Astrocyte (in vitro differentiated cells and primary cell): Measurements from ENCODE around the gene TESK2. TPM values are rescaled to one million over a fixed set of nuclear protein-coding genes. Genes with fewer than 3 reads are reported as not detected.

Experiments used
- DNase-seq: peaks from one replicate; pipeline ENCODE4 v3.0.0-alpha.2; 2010; ENCODE audit warnings: low read depth
- FAIRE-seq: peaks from 2 replicates; lab custom pipeline; 2011; peaks lifted over from hg19 to GRCh38; lab: Jason Lieb, UNC
- H2AFZ ChIP-seq: 2 replicates; pipeline ENCODE4 v1.6.0; 2012; ENCODE audit warnings: low read depth, low read length, inconsistent platforms
- H3K27ac ChIP-seq: 2 replicates; pipeline ENCODE4 v1.5.1; 2011; ENCODE audit warnings: low read depth, low read length, inconsistent platforms
- H3K27me3 ChIP-seq: 2 replicates; pipeline ENCODE4 v1.6.0; 2011; ENCODE audit warnings: low read length, inconsistent platforms; ENCODE audit not compliant: insufficient read depth
- H3K36me3 ChIP-seq: 2 replicates; pipeline ENCODE4 v1.5.1; 2011; ENCODE audit warnings: low read length, inconsistent platforms; ENCODE audit not compliant: insufficient read depth
- H3K4me1 ChIP-seq: 2 replicates; pipeline ENCODE4 v1.5.1; 2011; ENCODE audit warnings: low read length, inconsistent platforms; ENCODE audit not compliant: insufficient read depth
- H3K4me2 ChIP-seq: 2 replicates; pipeline ENCODE4 v1.6.0; 2012; ENCODE audit warnings: low read length, inconsistent platforms
- H3K4me3 ChIP-seq: 2 replicates; pipeline ENCODE4 v1.5.1; 2011; ENCODE audit warnings: low read depth, mild to moderate bottlenecking, low read length, inconsistent platforms; ENCODE audit not compliant: insufficient read depth
- H3K79me2 ChIP-seq: 2 replicates; pipeline ENCODE4 v1.6.0; 2012; ENCODE audit warnings: mild to moderate bottlenecking, low read length, inconsistent platforms; ENCODE audit not compliant: insufficient read depth
- H3K9ac ChIP-seq: 2 replicates; pipeline ENCODE4 v1.6.0; 2012; ENCODE audit warnings: mild to moderate bottlenecking, low read length, inconsistent platforms
- H3K9me3 ChIP-seq: 2 replicates; pipeline ENCODE4 v1.5.1; 2012; ENCODE audit warnings: low read depth, mild to moderate bottlenecking, low read length, inconsistent platforms; ENCODE audit not compliant: insufficient read depth
- H4K20me1 ChIP-seq: 2 replicates; pipeline ENCODE4 v1.6.0; 2012; ENCODE audit warnings: low read length, inconsistent platforms; ENCODE audit not compliant: insufficient read depth
- H3K27ac Mint-ChIP-seq: one replicate; pipeline ENCODE4 v1.8.0; 2021; ENCODE audit warnings: mild to moderate bottlenecking, mixed read lengths; ENCODE audit not compliant: unreplicated experiment
- H3K27me3 Mint-ChIP-seq: one replicate; pipeline ENCODE4 v1.8.0; 2021; ENCODE audit warnings: low read depth, mixed read lengths; ENCODE audit not compliant: unreplicated experiment
- H3K36me3 Mint-ChIP-seq: one replicate; pipeline ENCODE4 v1.8.0; 2021; ENCODE audit warnings: low read depth, mixed read lengths; ENCODE audit not compliant: unreplicated experiment
- H3K4me1 Mint-ChIP-seq: one replicate; pipeline ENCODE4 v1.8.0; 2021; ENCODE audit warnings: low read depth, mixed read lengths; ENCODE audit not compliant: unreplicated experiment
- H3K4me3 Mint-ChIP-seq: one replicate; pipeline ENCODE4 v1.8.0; 2021; ENCODE audit warnings: mild to moderate bottlenecking, moderate library complexity, mixed read lengths; ENCODE audit not compliant: unreplicated experiment
- H3K9me3 Mint-ChIP-seq: one replicate; pipeline ENCODE4 v1.8.0; 2021; ENCODE audit warnings: mild to moderate bottlenecking, mixed read lengths; ENCODE audit not compliant: unreplicated experiment
- CTCF ChIP-seq: IDR thresholded peaks from 2 replicates; pipeline ENCODE4 v1.5.1; 2011; ENCODE audit warnings: low read depth, mild to moderate bottlenecking, inconsistent platforms, low read length, moderate library complexity; ENCODE audit not compliant: insufficient read depth
- EZH2 ChIP-seq: IDR thresholded peaks from 2 replicates; pipeline ENCODE4 v1.6.1; 2012; ENCODE audit warnings: mild to moderate bottlenecking, low read length, inconsistent platforms; ENCODE audit not compliant: insufficient read depth
- total RNA-seq: library from RNA; stranded (reverse); gene quantifications from 2 replicates; pipeline ENCODE4 v1.2.1, GENCODE V29; 2021

The TESK2 gene
- total RNA-seq, 1 donor from 2014 or later = 1.7 TPM

GRCh38 chr1:45510972-45511527, 20.1 kb upstream of the TESK2 start:
- no peaks in the 10 kb centered on the region for H3K9me3 Mint-ChIP-seq
- no peak overlapping the region for H2AFZ ChIP-seq
- H3K9ac ChIP-seq = no peak overlapping the region
- no peaks in the 10 kb centered on the region for H3K27me3 Mint-ChIP-seq
- peaks cover 56% of the 10 kb centered on the region for H3K36me3 ChIP-seq
- peaks cover 13% of the 10 kb centered on the region for H3K79me2 ChIP-seq
- DNase-seq (no peak), FAIRE-seq (no peak)
- H3K36me3 Mint-ChIP-seq = peaks cover 24% of the 10 kb centered on the region
- no peak overlapping the region for H3K4me2 ChIP-seq
- no peaks in the 10 kb centered on the region for H3K9me3 ChIP-seq
- no peak overlapping the region for H3K4me3 Mint-ChIP-seq
- peaks cover 7% of the 10 kb centered on the region for H3K4me1 ChIP-seq
- H4K20me1 ChIP-seq = peaks cover 74% of the 10 kb centered on the region
- H3K27ac Mint-ChIP-seq = no peak overlapping the region
- no peak overlapping the region for H3K4me3 ChIP-seq
- H3K27me3 ChIP-seq = no peaks in the 10 kb centered on the region
- TF ChIP-seq CTCF = no peak
- no peak for TF ChIP-seq EZH2
- H3K27ac ChIP-seq = no peak overlapping the region
- H3K4me1 Mint-ChIP-seq = peaks cover 18% of the 10 kb centered on the region

GRCh38 chr1:45510036-45510971, 19.3 kb upstream of the TESK2 start:
- no peaks in the 10 kb centered on the region for H3K9me3 Mint-ChIP-seq
- H3K4me1 Mint-ChIP-seq = peaks cover 13% of the 10 kb centered on the region
- Histone ChIP-seq H3K4me2 (no peak overlapping the region), H3K36me3 (peaks cover 49% of the 10 kb centered on the region), H3K27me3 (no peaks in the 10 kb centered on the region), H4K20me1 (peaks cover 67% of the 10 kb centered on the region), H3K27ac (no peak overlapping the region), H2AFZ (no peak overlapping the region), H3K4me1 (peaks cover 7% of the 10 kb centered on the region), H3K4me3 (no peak overlapping the region), H3K9me3 (no peaks in the 10 kb centered on the region), H3K9ac (no peak overlapping the region), H3K79me2 (peaks cover 9% of the 10 kb centered on the region)
- DNase-seq (no peak), FAIRE-seq (no peak)
- H3K27me3 Mint-ChIP-seq = no peaks in the 10 kb centered on the region
- no peak for TF ChIP-seq EZH2
- peak overlapping the region; percentile 18 for H3K27ac Mint-ChIP-seq
- no peak overlapping the region for H3K4me3 Mint-ChIP-seq
- peaks cover 22% of the 10 kb centered on the region for H3K36me3 Mint-ChIP-seq

GRCh38 chr1:45508295-45509151, 17.6 kb upstream of the TESK2 start:
- Histone ChIP-seq H3K9me3 (no peaks in the 10 kb centered on the region), H3K36me3 (peaks cover 33% of the 10 kb centered on the region), H3K27me3 (no peaks in the 10 kb centered on the region), H3K4me1 (peaks cover 3% of the 10 kb centered on the region), H3K27ac (no peak overlapping the region), H3K4me3 (no peak overlapping the region), H3K4me2 (no peak overlapping the region), H4K20me1 (peaks cover 53% of the 10 kb centered on the region), H2AFZ (no peak overlapping the region), H3K79me2 (no peaks in the 10 kb centered on the region), H3K9ac (no peak overlapping the region)
- TF ChIP-seq CTCF = no peak
- no peak for TF ChIP-seq EZH2
- H3K9me3 Mint-ChIP-seq = no peaks in the 10 kb centered on the region
- H3K4me1 Mint-ChIP-seq = peaks cover 5% of the 10 kb centered on the region
- H3K27me3 Mint-ChIP-seq = no peaks in the 10 kb centered on the region
- H3K36me3 Mint-ChIP-seq = peaks cover 11% of the 10 kb centered on the region
- H3K27ac Mint-ChIP-seq = peak overlapping the region; percentile 66
- DNase-seq (no peak), FAIRE-seq (no peak)
- H3K4me3 Mint-ChIP-seq = peak overlapping the region; percentile 40
